ENCODE results near the gene NEIL1.
"Not testable (repeated sequence)": the region's sequence is repeated elsewhere in the genome, so short reads cannot be mapped to it uniquely, and the experiment has no call there.

NEIL1 gene

GRCh38 chr15:75319231-75319897, 27.5 kb upstream of the NEIL1 start:
- H2BK12ac ChIP-seq (ENCODE audit: low read length in 2 of 2); H3K27ac ChIP-seq (ENCODE audit: low read length, poor library complexity, severe bottlenecking); DNase-seq; H2AFZ ChIP-seq (ENCODE audit: low read depth, low read length); H3K23ac ChIP-seq (ENCODE audit: low read length in 2 of 2); H2BK5ac ChIP-seq (ENCODE audit: low read depth, low read length, poor library complexity, severe bottlenecking); H2BK15ac ChIP-seq (ENCODE audit: low read depth, poor library complexity, severe bottlenecking); H2AK5ac ChIP-seq (ENCODE audit: low read length, severe bottlenecking); H3K4ac ChIP-seq (ENCODE audit: low read depth in 1 of 2, low read length in 2 of 2); H4K8ac ChIP-seq (ENCODE audit: low read length); H3K4me3 ChIP-seq (ENCODE audit: insufficient read depth in 1 of 2, low read depth in 1 of 2, low read length in 2 of 2); H2BK120ac ChIP-seq (ENCODE audit: low read depth, low read length); H3K18ac ChIP-seq (ENCODE audit: low read depth in 1 of 2, low read length in 2 of 2); H3K4me1 ChIP-seq (ENCODE audit: control insufficient read depth, insufficient read depth, low read depth, low read length); H3K4me2 ChIP-seq (ENCODE audit: low read length, poor library complexity, severe bottlenecking); H3K14ac ChIP-seq (ENCODE audit: low read length in 2 of 2); H3K9ac ChIP-seq (ENCODE audit: low read length); H3K79me1 ChIP-seq (replicated peaks; ENCODE audit: low read length, poor library complexity, severe bottlenecking); H4K91ac ChIP-seq (ENCODE audit: low read length); H3K9me3 ChIP-seq (ENCODE audit: control insufficient read depth, low read length); H3K36me3 ChIP-seq (ENCODE audit: control insufficient read depth in 1 of 2, insufficient read depth in 2 of 2, low read depth in 1 of 2, low read length in 2 of 2): not testable (repeated sequence)
- H3K27me3 ChIP-seq (ENCODE audit: control insufficient read depth in 1 of 2, insufficient read depth in 1 of 2, low read length in 2 of 2): peaks cover 0 to 31% of the 10 kb centered on the region in 2 experiments
- 81% methylated on average over 4 of the region's 5 CpGs for WGBS

- Histone ChIP-seq H3K27ac (ENCODE audit: low read length, poor library complexity, severe bottlenecking) (no peak overlapping the region), H3K4me3 (ENCODE audit: insufficient read depth in 1 of 2, low read depth in 1 of 2, low read length in 2 of 2) (no peak overlapping the region), H3K18ac (ENCODE audit: low read depth in 1 of 2, low read length in 2 of 2) (no peak overlapping the region), H4K8ac (ENCODE audit: low read length) (no peak overlapping the region), H3K27me3 (ENCODE audit: control insufficient read depth in 1 of 2, insufficient read depth in 1 of 2, low read length in 2 of 2) (peaks cover 0 to 22% of the 10 kb centered on the region in 2 experiments), H2AK5ac (ENCODE audit: low read length, severe bottlenecking) (no peak overlapping the region), H3K4me2 (ENCODE audit: low read length, poor library complexity, severe bottlenecking) (no peak overlapping the region), H3K9me3 (ENCODE audit: control insufficient read depth, low read length) (no peaks in the 10 kb centered on the region), H4K91ac (ENCODE audit: low read length) (no peak overlapping the region), H2AFZ (ENCODE audit: low read depth, low read length) (no peak overlapping the region), H2BK5ac (ENCODE audit: low read depth, low read length, poor library complexity, severe bottlenecking) (no peak overlapping the region), H3K14ac (ENCODE audit: low read length in 2 of 2) (no peak overlapping the region), H3K79me1 (replicated peaks; ENCODE audit: low read length, poor library complexity, severe bottlenecking) (no peaks in the 10 kb centered on the region), H3K9ac (ENCODE audit: low read length) (no peak overlapping the region), H3K36me3 (ENCODE audit: control insufficient read depth in 1 of 2, insufficient read depth in 2 of 2, low read depth in 1 of 2, low read length in 2 of 2) (no peaks in the 10 kb centered on the region), H2BK12ac (ENCODE audit: low read length in 2 of 2) (no peak overlapping the region), H2BK15ac (ENCODE audit: low read depth, poor library complexity, severe bottlenecking) (no peak overlapping the region), H3K4me1 (ENCODE audit: control insufficient read depth, insufficient read depth, low read depth, low read length) (no peaks in the 10 kb centered on the region), H3K4ac (ENCODE audit: low read depth in 1 of 2, low read length in 2 of 2) (no peak overlapping the region), H3K23ac (ENCODE audit: low read length in 2 of 2) (no peak overlapping the region), H2BK120ac (ENCODE audit: low read depth, low read length) (no peak overlapping the region)
- no peak for DNase-seq
- 87% methylated on average over 6 of the region's 6 CpGs for WGBS
Observed at GRCh38 chr15:75321711-75322110, 25.1 kb upstream of the NEIL1 start.

DNA sequence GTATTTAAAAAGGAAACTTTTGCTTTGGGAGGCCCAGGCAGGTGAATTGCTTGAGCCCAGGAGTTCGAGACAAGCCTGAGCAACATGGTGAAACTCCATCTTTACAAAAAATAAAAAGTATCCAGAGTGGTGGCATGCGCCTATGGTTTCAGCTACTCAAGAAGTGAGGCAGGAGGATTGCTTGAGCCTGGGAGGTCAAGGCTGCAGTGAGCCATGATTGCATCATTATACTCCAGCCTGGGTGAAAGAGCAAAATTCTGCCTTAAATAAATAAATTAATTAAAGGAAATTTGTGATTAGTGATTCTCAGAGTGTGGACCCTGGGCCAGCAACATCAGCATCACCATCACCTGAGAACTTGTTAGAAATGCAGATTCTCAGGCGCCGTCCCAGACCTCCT, 20.9 kb upstream of the NEIL1 start:
- no peak overlapping the region for H3K4me3 ChIP-seq (ENCODE audit: insufficient read depth in 1 of 2, low read depth in 1 of 2, low read length in 2 of 2)
- DNase-seq: no peak
- no peak overlapping the region for H3K23ac ChIP-seq (ENCODE audit: low read length in 2 of 2)
- H2AK5ac ChIP-seq (ENCODE audit: low read length, severe bottlenecking): no peak overlapping the region
- H3K9ac ChIP-seq (ENCODE audit: low read length): no peak overlapping the region
- H2AFZ ChIP-seq (ENCODE audit: low read depth, low read length): no peak overlapping the region
- H4K91ac ChIP-seq (ENCODE audit: low read length): no peak overlapping the region
- H3K4me2 ChIP-seq (ENCODE audit: low read length, poor library complexity, severe bottlenecking): no peak overlapping the region
- no peak overlapping the region for H2BK12ac ChIP-seq (ENCODE audit: low read length in 2 of 2)
- H3K79me1 ChIP-seq (replicated peaks; ENCODE audit: low read length, poor library complexity, severe bottlenecking): no peaks in the 10 kb centered on the region
- no peak overlapping the region for H3K18ac ChIP-seq (ENCODE audit: low read depth in 1 of 2, low read length in 2 of 2)
- H3K4ac ChIP-seq (ENCODE audit: low read depth in 1 of 2, low read length in 2 of 2): no peak overlapping the region
- no peak overlapping the region for H4K8ac ChIP-seq (ENCODE audit: low read length)
- no peaks in the 10 kb centered on the region for H3K36me3 ChIP-seq (ENCODE audit: control insufficient read depth in 1 of 2, insufficient read depth in 2 of 2, low read depth in 1 of 2, low read length in 2 of 2)
- peaks cover 0 to 17% of the 10 kb centered on the region in 2 experiments for H3K27me3 ChIP-seq (ENCODE audit: control insufficient read depth in 1 of 2, insufficient read depth in 1 of 2, low read length in 2 of 2)
- no peaks in the 10 kb centered on the region for H3K4me1 ChIP-seq (ENCODE audit: control insufficient read depth, insufficient read depth, low read depth, low read length)
- no peak overlapping the region for H2BK5ac ChIP-seq (ENCODE audit: low read depth, low read length, poor library complexity, severe bottlenecking)
- 79% methylated on average over 4 of the region's 4 CpGs for WGBS
- H2BK15ac ChIP-seq (ENCODE audit: low read depth, poor library complexity, severe bottlenecking): no peak overlapping the region
- H3K27ac ChIP-seq (ENCODE audit: low read length, poor library complexity, severe bottlenecking): no peak overlapping the region
- no peaks in the 10 kb centered on the region for H3K9me3 ChIP-seq (ENCODE audit: control insufficient read depth, low read length)
- H2BK120ac ChIP-seq (ENCODE audit: low read depth, low read length): no peak overlapping the region
- no peak overlapping the region for H3K14ac ChIP-seq (ENCODE audit: low read length in 2 of 2)

GRCh38 chr15:75327005-75327404, 19.8 kb upstream of the NEIL1 start:
- Histone ChIP-seq H3K4me2 (ENCODE audit: low read length, poor library complexity, severe bottlenecking) (no peak overlapping the region), H2BK15ac (ENCODE audit: low read depth, poor library complexity, severe bottlenecking) (no peak overlapping the region), H3K27me3 (ENCODE audit: control insufficient read depth in 1 of 2, insufficient read depth in 1 of 2, low read length in 2 of 2) (peaks cover 0 to 12% of the 10 kb centered on the region in 2 experiments), H3K9me3 (ENCODE audit: control insufficient read depth, low read length) (no peaks in the 10 kb centered on the region), H3K79me1 (replicated peaks; ENCODE audit: low read length, poor library complexity, severe bottlenecking) (no peaks in the 10 kb centered on the region), H3K18ac (ENCODE audit: low read depth in 1 of 2, low read length in 2 of 2) (no peak overlapping the region), H2AFZ (ENCODE audit: low read depth, low read length) (no peak overlapping the region), H3K9ac (ENCODE audit: low read length) (no peak overlapping the region), H4K8ac (ENCODE audit: low read length) (no peak overlapping the region), H3K4me3 (ENCODE audit: insufficient read depth in 1 of 2, low read depth in 1 of 2, low read length in 2 of 2) (no peak overlapping the region), H2AK5ac (ENCODE audit: low read length, severe bottlenecking) (no peak overlapping the region), H3K27ac (ENCODE audit: low read length, poor library complexity, severe bottlenecking) (no peak overlapping the region), H2BK5ac (ENCODE audit: low read depth, low read length, poor library complexity, severe bottlenecking) (no peak overlapping the region), H3K14ac (ENCODE audit: low read length in 2 of 2) (no peak overlapping the region), H2BK120ac (ENCODE audit: low read depth, low read length) (no peak overlapping the region), H3K36me3 (ENCODE audit: control insufficient read depth in 1 of 2, insufficient read depth in 2 of 2, low read depth in 1 of 2, low read length in 2 of 2) (no peaks in the 10 kb centered on the region), H4K91ac (ENCODE audit: low read length) (no peak overlapping the region), H3K4me1 (ENCODE audit: control insufficient read depth, insufficient read depth, low read depth, low read length) (no peaks in the 10 kb centered on the region), H2BK12ac (ENCODE audit: low read length in 2 of 2) (no peak overlapping the region), H3K4ac (ENCODE audit: low read depth in 1 of 2, low read length in 2 of 2) (no peak overlapping the region), H3K23ac (ENCODE audit: low read length in 2 of 2) (no peak overlapping the region)
- no peak for DNase-seq
- WGBS: 82% methylated on average over 4 of the region's 4 CpGs
